Tibial nerve (tissue), 4 donors: ENCODE data around the gene ASCC1. TPM values are rescaled to one million over a fixed set of nuclear protein-coding genes. Genes with fewer than 3 reads are reported as not detected.

ENCODE experiments used
- DNase-seq, 2 donors: peaks; one replicate each; pipeline ENCODE4 v3.0.0-alpha.2; 2019; ENCODE audit warnings: low spot score in 2 of 2
- H3K27ac ChIP-seq, 4 donors: fragments of 200-600 bp; sonication (generic) in 3 of 4; one replicate each; pipeline ENCODE4 v1.5.1; 2017 to 2019; ENCODE audit warnings: mild to moderate bottlenecking in 1 of 4
- H3K27me3 ChIP-seq, 2 donors: fragments of 200-600 bp; sonication (generic) in 1 of 2; one replicate each; pipeline versions ENCODE4 v1.5.1 to v1.6.0; 2017 to 2019
- H3K36me3 ChIP-seq, 3 donors: fragments of 200-600 bp; sonication (generic); one replicate each; pipeline ENCODE4 v1.5.1; 2018 to 2019
- H3K4me1 ChIP-seq, 4 donors: fragments of 200-600 bp; sonication (generic) in 3 of 4; one replicate each; pipeline ENCODE4 v1.5.1; 2017 to 2019
- H3K4me3 ChIP-seq, 4 donors: fragments of 200-600 bp; sonication (generic) in 3 of 4; one replicate each; pipeline ENCODE4 v1.5.1; 2017 to 2019; ENCODE audit warnings: mild to moderate bottlenecking in 1 of 4, moderate library complexity in 1 of 4
- H3K9me3 ChIP-seq, 4 donors: fragments of 200-600 bp; sonication (generic) in 3 of 4; one replicate each; pipeline ENCODE4 v1.5.1; 2017 to 2019
- CTCF ChIP-seq, 5 experiments: fragments of 200-600 bp in 3 of 5; fragments of 450-650 bp in 2 of 5; sonication (generic) in 3 of 5; IDR thresholded peaks; one replicate each; pipeline ENCODE4 v1.5.1; 2016 to 2019; ENCODE audit warnings: antibody characterized with exemption in 5 of 5, mild to moderate bottlenecking in 3 of 5, moderate library complexity in 2 of 5
- EP300 ChIP-seq, 2 donors: sonication (generic); formaldehyde crosslinking; IDR thresholded peaks; one replicate each; pipeline ENCODE4 v1.6.1; 2017; ENCODE audit warnings: antibody characterized with exemption in 2 of 2, mild to moderate bottlenecking in 1 of 2
- POLR2A ChIP-seq, 2 donors: fragments of 450-650 bp; IDR thresholded peaks; one replicate each; pipeline ENCODE4 v1.6.1; 2017; ENCODE audit warnings: antibody characterized with exemption in 2 of 2, mild to moderate bottlenecking in 2 of 2, moderate library complexity in 2 of 2
- WGBS, 2 donors: methylation state at CpG; one replicate each; pipeline ENCODE4 v1.1.5; 2018; 5-methylcytosine and 5-hydroxymethylcytosine counted together
- total RNA-seq, 4 donors: library from RNA; depleted of rRNA; stranded (reverse); fragments of >200 nt; gene quantifications; one replicate each; pipeline ENCODE4 v1.1.0, GENCODE V29; 2016

ASCC1 gene
- total RNA-seq, 4 donors from 2014 or later = 34.2 to 85.7 (median 54.2) TPM

DNA sequence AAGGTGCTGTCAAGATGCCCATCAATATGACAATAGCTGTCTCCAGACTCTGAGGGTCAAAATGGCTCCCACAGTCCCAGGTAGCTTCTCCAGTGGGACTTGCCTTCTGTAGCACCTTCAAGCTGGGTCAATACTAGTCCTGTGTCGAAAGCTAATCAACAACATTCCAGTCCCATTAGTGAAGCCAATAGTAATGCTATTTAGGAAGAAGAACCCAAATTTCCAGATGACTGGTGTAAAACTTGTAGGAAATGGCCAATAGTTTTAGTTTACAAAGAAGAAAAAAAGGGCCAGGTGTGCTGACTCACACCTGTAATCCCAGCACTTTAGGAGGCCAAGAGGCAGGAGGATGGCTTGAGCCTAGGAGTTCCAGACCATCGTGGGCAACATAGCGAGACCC, 125.8 kb downstream of the ASCC1 start:
- DNase-seq = no peak
- Histone ChIP-seq H3K4me1 (peaks cover 0 to 23% (median 21%) of the 10 kb centered on the region in 4 donors), H3K36me3 (peaks cover 0 to 15% (median 0%) of the 10 kb centered on the region in 3 donors), H3K4me3 (no peak overlapping the region), H3K27ac (no peak overlapping the region), H3K9me3 (no peaks in the 10 kb centered on the region), H3K27me3 (peaks cover 0 to 34% of the 10 kb centered on the region in 2 donors)
- TF ChIP-seq POLR2A (IDR thresholded peaks at IDR 0.05) (no peak), CTCF (IDR thresholded peaks at IDR 0.05) (no peak), EP300 (IDR thresholded peaks at IDR 0.05) (no peak)
- WGBS, 2 donors = 93 to 95% methylated on average over 3 of the region's 3 CpGs

DNA sequence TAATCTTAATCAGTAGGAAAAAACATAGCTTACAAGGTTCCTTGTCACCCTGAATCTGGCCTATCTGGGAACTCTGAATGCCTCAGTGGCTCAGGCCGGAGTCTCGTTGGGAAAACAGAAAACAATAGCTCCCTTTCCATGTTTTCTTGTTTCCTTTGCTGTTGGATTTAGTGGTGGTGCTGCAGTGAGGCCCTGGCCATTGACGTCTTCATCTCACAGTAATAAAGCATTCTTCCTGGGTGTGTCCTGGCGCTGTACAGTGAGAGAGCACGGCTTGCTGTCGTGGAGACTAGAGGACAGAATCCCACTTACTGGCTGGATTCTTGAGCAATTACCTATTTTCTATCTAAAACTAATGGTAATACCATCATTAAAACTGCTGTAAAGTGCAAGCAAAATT, 126.5 kb downstream of the ASCC1 start:
- H3K4me1 ChIP-seq = peaks cover 0 to 23% (median 21%) of the 10 kb centered on the region in 4 donors
- TF ChIP-seq CTCF (IDR thresholded peaks at IDR 0.05) (no peak), POLR2A (IDR thresholded peaks at IDR 0.05) (no peak), EP300 (IDR thresholded peaks at IDR 0.05) (no peak)
- DNase-seq = no peak
- no peak overlapping the region for H3K4me3 ChIP-seq
- 58 to 69% methylated on average over 6 of the region's 6 CpGs for WGBS, 2 donors
- H3K9me3 ChIP-seq = no peaks in the 10 kb centered on the region
- H3K27ac ChIP-seq = peak overlapping the region in 1 of 4 donors; percentile 80
- H3K36me3 ChIP-seq = peaks cover 0 to 13% (median 0%) of the 10 kb centered on the region in 3 donors
- H3K27me3 ChIP-seq = peaks cover 0 to 34% of the 10 kb centered on the region in 2 donors

- Histone ChIP-seq H3K9me3 (no peaks in the 10 kb centered on the region), H3K36me3 (peaks cover 0 to 13% (median 0%) of the 10 kb centered on the region in 3 donors), H3K27ac (peak overlapping the region in 1 of 4 donors; percentile 80), H3K4me3 (peak overlapping the region in 1 of 4 donors; percentile 51), H3K27me3 (peaks cover 0 to 34% of the 10 kb centered on the region in 2 donors), H3K4me1 (peaks cover 0 to 23% (median 21%) of the 10 kb centered on the region in 4 donors)
- TF ChIP-seq CTCF (IDR thresholded peaks at IDR 0.05) (no peak), EP300 (IDR thresholded peaks at IDR 0.05) (no peak), POLR2A (IDR thresholded peaks at IDR 0.05) (no peak)
- WGBS, 2 donors = 71 to 82% methylated on average over 11 to 14 of the region's 14 CpGs
- DNase-seq = peak in 1 of 2 donors; percentile 20
Observed at GRCh38 chr10:72088889-72089575, 127.0 kb downstream of the ASCC1 start.

- 14 to 20% methylated on average over 34 to 35 of the region's 65 CpGs for WGBS, 2 donors
- peaks cover 0 to 23% (median 21%) of the 10 kb centered on the region in 4 donors for H3K4me1 ChIP-seq
- TF ChIP-seq POLR2A (IDR thresholded peaks at IDR 0.05) (no peak), EP300 (IDR thresholded peaks at IDR 0.05) (no peak), CTCF (IDR thresholded peaks at IDR 0.05) (no peak)
- H3K4me3 ChIP-seq = peak within 1 kb of the TSS; percentile 6 to 51 (median 50)
- DNase-seq = no peak
- peak within 1 kb of the TSS in 2 of 4 donors; percentile 18 to 80 for H3K27ac ChIP-seq
- H3K36me3 ChIP-seq = peaks cover 0 to 12% (median 0%) of the 10 kb centered on the region in 3 donors
- peaks cover 0 to 34% of the 10 kb centered on the region in 2 donors for H3K27me3 ChIP-seq
- H3K9me3 ChIP-seq = no peaks in the 10 kb centered on the region
Observed at GRCh38 chr10:72087969-72088888, 127.8 kb downstream of the ASCC1 start, which contains the start of gene SPOCK2. Gene SPOCK2, minus strand, starts transcription at chr10:72088551. Its CDS starts 223 bp downstream, at chr10:72088328.
